HCT116 (cell line): ENCODE results near the gene TAF11L8.
"Not testable (repeated sequence)": the region's sequence is repeated elsewhere in the genome, so short reads cannot be mapped to it uniquely, and the experiment has no call there.

ENCODE experiments used
- ELF1 ChIP-seq: IDR thresholded peaks from 2 replicates; pipeline ENCODE4 v1.6.1; 2012; ENCODE audit warnings: low read depth, borderline replicate concordance
- EZH2 ChIP-seq: fragments of 200-600 bp; sonication (generic); IDR thresholded peaks from 2 replicates; pipeline ENCODE4 v1.6.1; 2017; ENCODE audit warnings: antibody characterized with exemption, mixed run types
- POLR2AphosphoS5 ChIP-seq: IDR thresholded peaks from 2 replicates; pipeline ENCODE4 v1.6.1; 2011; ENCODE audit warnings: mild to moderate bottlenecking, low read depth, low read length, moderate library complexity
- SIN3A ChIP-seq: IDR thresholded peaks from 2 replicates; pipeline ENCODE4 v1.6.1; 2012; ENCODE audit warnings: low read depth
- TF ChIP-seq, protein P1 (sequence below), 3 experiments: fragments of 200-600 bp in 1 of 3; sonication (generic) in 1 of 3; IDR thresholded peaks in 2 of 3; conservative IDR thresholded peaks in 1 of 3; 2 replicates each; pipeline ENCODE4 v1.5.1; 2012 to 2017; ENCODE audit warnings: low read depth in 2 of 3, low read length in 2 of 3, antibody characterized with exemption in 1 of 3, borderline replicate concordance in 1 of 3, control low read depth in 1 of 3, mild to moderate bottlenecking in 1 of 3, mixed read lengths in 1 of 3, mixed run types in 1 of 3, moderate library complexity in 1 of 3; ENCODE audit not compliant: insufficient read depth in 1 of 3

DNA sequence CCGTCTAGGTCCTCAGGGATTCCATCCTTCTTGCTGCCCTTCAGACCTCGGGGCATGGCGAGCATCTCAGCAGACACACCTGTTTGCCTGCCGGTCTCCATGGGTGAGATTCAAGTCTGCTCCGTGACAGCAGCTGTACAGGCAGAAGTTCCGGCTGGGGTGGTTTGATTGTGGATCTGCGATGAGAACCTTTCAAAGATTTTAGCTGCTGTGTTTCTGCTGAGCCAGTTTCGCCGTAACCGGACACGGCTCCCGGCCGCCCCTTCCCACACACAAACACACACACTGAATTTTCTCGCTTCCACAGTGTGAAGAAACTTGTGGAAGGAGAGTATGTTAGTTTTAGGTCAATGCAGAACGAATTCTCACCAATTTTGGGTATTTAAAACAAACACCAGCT, 7.0 kb upstream of the TAF11L8 start, which contains the start of gene TAF11L10:
- TF ChIP-seq, protein P1, sequence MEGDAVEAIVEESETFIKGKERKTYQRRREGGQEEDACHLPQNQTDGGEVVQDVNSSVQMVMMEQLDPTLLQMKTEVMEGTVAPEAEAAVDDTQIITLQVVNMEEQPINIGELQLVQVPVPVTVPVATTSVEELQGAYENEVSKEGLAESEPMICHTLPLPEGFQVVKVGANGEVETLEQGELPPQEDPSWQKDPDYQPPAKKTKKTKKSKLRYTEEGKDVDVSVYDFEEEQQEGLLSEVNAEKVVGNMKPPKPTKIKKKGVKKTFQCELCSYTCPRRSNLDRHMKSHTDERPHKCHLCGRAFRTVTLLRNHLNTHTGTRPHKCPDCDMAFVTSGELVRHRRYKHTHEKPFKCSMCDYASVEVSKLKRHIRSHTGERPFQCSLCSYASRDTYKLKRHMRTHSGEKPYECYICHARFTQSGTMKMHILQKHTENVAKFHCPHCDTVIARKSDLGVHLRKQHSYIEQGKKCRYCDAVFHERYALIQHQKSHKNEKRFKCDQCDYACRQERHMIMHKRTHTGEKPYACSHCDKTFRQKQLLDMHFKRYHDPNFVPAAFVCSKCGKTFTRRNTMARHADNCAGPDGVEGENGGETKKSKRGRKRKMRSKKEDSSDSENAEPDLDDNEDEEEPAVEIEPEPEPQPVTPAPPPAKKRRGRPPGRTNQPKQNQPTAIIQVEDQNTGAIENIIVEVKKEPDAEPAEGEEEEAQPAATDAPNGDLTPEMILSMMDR (IDR thresholded peaks at IDR 0.05 in 2 of 3, conservative IDR thresholded peaks at IDR 0.05 in 1 of 3; ENCODE audit: borderline replicate concordance in 1 of 3, insufficient read depth in 1 of 3, low read depth in 2 of 3, low read length in 2 of 3) = not testable (repeated sequence)
- TF ChIP-seq EZH2, POLR2AphosphoS5, SIN3A, ELF1: not testable (repeated sequence)
